ENCODE data around the gene ITPR2.
A peak's percentile ranks its signal among the peaks of the same experiment; 100 is the strongest.
"Not testable (repeated sequence)": the region's sequence is repeated elsewhere in the genome, so short reads cannot be mapped to it uniquely, and the experiment has no call there.

Gene ITPR2

DNA sequence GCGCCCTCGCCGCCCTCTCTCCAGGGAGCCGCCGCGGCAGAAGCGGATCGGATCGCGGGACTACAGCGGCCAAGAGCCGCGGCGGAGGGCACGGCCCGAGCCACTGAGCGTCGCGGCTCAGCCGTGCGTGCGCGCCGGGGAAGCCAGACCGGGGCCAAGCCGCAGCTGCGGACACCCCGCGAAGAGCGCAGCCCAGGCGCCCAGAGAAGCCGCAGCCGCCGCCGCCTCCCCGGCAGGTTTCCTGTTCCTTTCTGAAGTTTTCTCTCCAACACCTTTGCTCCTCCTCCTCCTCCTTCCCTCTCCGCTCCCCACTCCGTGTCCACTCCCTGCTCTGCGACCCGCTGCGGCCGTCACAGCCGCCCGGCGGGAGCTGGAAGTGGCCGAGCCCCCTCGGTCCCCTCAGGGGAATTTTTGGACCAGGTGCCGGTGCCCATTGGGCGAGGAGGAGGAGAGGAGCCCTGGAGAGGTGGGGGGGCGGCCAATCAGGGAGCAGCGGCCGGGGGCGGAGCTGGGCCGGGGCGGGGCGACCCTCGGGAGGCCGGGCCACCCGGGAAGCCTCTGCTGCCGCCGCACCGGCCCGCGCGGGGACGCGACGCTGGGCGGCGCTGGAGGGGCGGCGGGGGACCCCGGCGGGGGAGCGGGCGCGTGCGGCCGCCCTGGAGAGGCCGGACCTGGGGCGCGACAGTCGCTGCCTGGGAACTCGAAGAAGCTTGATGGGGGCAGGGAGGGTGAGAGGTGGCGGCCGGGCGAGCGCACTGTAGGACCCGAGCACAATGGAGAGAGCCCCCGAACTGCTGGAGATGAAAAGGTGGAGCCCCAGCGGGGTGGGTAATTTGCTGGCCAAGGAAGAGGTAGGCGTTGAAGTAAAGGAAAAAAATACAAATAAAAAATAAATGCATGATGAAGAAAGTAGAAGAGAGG is at the start of gene ITPR2:
Gene ITPR2, minus strand, starts transcription at position 373 of the 921 bp plus-strand sequence. CDS start 413 bp downstream, outside the sequence.
- peak; percentile 94 for DNase-seq (ENCODE audit: low spot score)

DNA sequence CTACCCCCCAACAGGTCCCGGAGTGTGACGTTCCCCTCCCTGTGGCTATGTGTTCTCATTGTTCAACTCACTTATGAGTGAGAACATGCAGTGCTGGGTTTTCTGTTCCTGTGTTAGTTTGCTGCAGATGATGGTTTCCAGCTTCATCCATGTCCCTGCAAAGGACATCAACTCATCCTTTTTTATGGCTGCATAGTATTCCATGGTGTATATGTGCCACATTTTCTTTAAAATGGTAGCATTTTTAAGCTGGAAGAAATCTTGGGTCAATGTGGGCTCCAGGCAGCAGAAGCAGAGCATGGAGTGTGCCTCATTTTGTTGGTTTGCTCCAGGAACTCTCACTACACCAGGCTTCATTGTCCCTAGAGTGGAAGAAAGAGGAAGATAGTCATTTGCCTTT is 47.6 kb upstream of the ITPR2 start:
- DNase-seq (ENCODE audit: low spot score) = no peak

DNA sequence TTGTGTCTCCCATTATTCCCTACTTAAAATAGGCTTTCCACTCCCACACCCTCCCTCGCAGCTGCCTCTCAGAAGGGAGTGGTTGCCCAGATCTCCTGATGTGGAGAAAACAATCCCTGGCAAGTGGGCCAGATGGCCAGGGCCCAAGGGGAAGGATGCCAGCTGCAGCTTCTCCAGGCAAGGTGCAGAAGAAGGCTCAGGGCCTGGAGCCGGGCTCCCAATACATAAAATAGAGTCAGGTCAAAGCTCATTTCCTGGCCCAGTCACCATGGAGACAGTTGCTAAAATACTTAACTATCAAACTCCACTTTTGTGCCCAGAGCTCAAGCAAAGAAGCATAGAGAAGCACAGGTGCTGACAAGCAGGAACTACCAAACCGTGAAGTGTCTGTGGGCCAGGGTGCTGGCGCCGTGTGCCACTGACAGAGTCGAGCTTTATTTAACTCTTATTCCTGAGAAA is 45.7 kb upstream of the ITPR2 start:
- DNase-seq (ENCODE audit: low spot score) = peak; percentile 40

DNA sequence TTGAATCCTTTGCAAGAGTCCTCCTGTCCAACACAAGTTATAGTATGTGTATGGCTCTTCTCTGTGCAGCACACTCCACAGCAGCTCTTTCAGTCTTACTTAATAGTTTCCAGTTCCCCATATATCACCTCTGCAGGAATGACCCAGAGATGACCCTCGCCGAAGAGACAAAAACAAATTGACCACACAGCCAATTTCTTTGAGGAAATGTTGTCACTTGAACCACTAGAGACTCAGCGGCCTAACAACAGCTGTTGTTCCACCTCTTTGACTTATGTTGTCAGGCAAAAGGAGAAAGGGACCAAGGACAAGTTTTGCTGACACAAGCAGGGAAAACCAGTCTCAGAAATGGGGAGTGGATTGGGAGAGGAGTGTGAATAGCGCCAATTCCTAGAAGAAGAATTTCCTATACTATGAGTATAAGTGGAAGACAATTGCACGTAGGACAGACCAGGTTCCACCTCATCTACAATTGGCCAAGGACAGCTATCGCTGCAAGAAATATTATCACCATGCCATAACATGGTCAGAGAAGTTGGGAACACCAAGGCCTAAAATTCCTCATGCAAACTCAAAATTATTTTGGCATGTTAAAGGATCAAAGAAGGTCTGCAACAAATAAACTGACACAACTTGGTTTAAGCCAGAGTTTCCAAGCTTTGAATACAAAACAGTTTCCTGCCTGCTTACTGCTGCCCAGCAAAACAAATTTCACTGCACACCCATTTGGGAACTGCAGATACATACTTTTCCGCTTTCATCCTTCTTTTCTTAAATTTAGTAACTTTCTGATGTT is 41.7 kb upstream of the ITPR2 start:
- no peak for DNase-seq (ENCODE audit: low spot score)

DNA sequence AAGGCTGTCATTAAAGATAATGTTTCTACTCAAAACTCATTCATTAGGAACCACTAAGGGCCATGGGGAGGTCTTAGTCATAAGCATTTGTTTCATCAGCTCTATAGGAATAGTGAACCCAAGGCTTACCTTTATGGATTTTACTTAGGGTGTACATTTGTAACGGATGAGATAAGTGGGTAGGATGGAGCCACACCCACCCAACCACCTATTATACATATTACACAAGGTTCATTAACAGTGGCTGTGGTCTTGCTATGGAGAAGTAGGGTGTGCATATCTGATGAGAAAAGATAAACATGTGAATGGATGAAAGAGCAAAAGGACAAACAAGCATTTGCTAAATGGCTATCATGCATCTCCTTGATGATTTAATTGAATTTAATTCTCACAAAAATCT is 39.6 kb upstream of the ITPR2 start:
- DNase-seq (ENCODE audit: low spot score) = no peak

DNA sequence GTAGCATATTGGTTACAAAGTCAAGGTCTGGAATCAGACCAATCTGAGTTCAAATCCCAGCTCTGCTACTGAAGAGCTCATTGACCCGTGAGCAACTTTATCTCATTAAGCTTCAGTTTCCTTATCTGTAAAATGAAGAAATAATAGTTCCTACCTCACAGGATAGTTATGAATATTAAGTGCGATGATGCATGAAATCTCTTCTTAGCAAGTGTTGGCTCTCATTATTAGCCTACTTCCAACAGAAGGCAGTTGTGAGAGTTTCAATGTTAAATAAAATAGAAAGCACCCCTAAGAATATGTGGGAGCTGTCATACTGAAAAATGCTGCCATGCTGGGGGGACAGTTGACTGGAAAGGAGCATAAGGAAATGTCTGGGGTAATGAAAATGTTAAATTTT is 39.0 kb upstream of the ITPR2 start:
- no peak for DNase-seq (ENCODE audit: low spot score)

DNA sequence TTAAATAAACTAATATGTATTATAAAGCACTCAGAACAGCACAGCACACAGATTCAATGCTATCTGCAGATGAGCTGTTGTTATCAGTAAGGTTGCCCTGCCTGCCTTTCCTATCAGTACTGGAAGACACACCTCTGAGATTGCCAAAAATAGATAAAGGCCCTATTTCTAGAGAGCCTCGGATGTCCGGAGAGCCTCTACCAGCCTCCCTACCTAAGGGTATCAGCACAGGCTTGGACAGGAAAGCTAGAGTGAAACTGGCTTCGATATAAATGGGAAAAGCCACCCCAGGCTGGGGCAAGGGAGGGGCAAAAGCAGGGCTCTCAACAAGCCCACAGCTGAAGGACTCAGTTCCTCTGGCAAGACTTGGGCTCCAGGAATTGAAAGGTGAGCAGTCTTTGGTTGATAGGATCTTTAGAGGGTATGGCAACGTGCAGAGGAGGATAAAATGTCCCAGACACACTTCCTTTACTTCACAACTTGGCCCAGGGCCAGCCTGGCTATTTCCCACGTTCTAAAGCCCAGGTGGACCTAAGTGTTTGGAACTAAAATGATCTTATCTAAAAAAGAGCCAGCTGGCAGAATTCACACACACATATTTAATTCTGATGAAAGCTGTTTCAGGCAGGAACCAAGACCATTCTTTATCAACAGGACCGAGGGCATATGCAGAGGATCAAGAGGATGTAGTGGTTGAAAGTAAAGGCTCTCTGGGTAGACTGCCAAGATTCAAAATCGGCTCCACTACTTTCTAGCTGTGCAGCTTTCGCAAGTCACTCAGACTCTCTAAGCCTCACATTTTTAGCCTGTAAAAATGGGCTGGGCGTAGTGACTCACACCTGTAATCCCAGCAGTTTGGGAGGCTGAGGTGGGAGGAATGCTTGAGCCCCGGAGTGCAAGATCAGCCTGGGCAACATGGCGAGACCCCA is 37.8 kb upstream of the ITPR2 start:
- no peak for DNase-seq (ENCODE audit: low spot score)

DNA sequence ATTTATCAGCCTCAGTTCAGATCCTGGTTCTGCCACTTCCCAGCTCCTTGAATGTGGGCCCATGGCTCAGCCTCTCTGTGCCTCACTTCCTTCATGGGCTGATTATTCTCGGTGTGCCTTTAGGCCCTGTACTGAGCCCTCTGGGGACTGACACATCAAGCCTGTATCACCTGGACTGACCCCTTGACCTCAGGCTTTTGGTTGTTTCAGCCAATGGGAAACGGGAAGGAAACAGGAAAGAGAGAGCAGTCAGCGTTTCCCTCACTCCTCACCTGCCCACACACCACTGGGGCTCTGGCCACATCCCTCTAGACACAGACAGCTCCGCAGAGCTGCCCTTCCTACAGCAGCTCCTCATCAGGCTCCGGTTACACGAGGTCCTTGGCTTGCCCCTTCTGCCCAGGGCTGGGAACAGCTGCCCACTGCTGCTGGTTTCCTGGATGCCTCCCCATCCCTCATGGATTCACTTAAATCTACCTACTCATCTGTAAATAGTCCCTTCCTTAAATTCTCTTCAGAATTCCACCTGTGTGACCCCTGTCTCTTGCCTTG is 37.0 kb upstream of the ITPR2 start:
- DNase-seq (ENCODE audit: low spot score) = no peak

DNA sequence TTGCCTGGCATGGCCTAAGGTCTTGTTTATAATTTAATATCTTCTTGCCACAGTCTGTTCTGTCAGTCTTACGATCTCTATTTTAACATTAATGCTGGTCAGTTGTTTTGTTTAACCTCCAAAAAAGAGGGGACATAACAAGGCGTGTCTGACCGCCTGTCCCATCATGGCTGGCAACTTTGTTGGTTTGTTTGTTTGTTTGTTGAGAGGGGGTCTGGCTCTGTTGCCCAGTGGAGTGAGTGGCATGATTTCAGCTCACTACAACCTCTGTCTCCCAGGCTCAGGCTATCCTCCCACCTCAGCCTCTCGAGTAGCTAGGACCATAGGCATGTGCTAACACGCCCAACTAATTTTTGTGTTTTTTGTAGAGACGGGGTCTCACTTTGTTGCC is 36.1 kb upstream of the ITPR2 start:
- DNase-seq (ENCODE audit: low spot score) = no peak

DNA sequence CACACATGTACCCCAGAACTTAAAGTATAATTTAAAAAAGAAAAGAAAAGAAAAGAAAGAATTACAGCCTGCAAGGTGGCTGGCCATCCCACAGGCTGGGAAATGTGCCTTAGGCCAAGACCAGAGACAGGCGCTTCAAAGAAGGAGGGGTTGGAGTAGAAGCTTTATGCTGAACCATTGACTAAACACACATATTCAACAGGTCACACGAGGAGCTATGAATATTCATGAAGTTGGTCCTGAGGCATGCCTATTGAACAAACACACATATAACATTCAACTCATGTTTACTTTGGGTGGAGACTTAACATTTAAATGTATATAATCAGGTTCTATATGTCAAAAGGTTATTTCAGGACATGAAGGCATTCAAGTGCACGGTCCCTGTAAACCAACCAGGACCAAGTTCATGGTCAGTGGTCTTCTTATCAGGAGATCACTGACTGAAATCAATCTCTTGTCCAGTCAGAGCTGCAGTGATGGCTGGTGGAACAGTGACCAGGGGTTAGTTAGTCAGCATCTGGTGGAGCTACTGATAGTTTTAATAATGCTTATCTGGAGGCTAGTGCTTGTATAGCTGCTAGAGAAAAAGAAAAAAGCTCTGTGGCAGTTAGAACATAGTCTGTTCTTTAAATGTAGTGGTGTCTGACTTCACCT is 35.6 kb upstream of the ITPR2 start:
- DNase-seq (ENCODE audit: low spot score) = no peak

DNA sequence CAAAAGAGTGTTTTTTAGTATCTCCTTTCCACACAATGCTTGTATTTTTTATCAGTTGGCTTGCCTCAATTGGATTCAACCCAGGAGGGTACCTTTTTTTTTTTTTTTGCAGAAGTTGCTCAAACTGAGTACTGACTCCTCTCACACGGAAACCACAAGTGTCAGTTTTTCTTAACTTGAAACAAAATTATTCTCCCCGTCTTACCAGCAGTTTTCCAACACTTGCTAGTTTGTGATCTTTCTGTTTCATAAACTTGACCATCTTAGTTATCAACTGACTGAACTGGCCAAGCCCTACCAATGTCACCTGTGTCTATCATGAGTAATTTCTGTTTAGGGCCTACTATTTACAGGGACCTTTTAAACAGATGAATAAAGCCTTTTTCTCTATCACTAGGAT is 34.1 kb upstream of the ITPR2 start:
- DNase-seq (ENCODE audit: low spot score) = no peak

DNA sequence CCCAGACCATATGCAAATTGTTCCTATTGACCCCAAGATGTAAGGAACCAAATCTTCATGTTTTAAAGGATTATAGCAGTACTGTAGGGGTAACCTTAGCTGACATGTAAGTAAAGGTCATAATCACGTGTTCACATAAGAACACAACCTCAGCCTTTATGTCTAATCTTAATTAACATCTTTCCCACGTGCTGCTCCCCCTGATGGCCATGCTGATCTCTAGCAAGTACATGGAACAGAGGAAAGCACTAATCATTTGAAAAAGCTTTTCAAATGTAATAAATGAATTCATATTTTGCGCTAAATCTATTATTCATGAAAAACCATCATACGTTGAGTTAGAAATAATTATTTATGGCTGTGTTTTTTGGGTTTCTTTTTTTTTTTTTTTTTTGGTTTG is 30.5 kb upstream of the ITPR2 start:
- DNase-seq (ENCODE audit: low spot score) = no peak

DNA sequence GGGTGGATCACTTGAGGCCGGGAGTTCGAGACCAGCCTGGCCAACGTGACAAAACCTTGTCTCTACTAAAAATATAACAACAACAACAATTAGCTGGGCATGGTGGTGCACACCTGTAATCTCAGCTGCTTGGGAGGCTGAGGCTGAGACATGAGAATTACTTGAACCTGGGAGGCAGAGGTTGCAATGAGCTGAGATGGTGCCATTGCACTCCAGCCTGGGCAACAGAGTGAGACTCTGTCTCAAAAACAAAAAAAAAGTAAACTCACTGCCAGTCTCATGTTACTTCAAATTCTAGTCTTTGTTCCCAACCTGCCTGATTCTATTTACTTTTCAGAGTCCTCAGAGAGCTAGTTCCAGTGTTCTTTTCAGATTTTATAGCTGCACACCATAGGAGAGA is 29.8 kb upstream of the ITPR2 start:
- DNase-seq (ENCODE audit: low spot score) = not testable (repeated sequence)

DNA sequence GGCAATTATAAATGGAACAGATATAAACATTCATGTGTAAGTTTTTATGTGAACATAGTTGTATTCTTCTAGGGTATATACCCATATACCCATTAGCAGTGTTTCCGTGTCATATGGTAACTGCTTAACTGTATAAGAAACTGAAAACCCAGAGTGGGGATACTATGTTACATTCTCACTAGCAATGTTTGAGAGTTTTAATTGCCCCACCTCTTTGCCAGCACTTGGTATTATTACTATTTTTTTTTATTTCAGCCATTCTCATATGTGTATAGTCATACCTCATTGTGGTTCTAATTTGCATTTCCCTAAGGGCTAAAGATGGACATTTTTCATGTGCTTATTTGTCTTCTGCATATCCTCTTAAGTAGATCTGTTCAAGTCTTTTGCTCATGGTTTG is 28.7 kb upstream of the ITPR2 start:
- no peak for DNase-seq (ENCODE audit: low spot score)

DNA sequence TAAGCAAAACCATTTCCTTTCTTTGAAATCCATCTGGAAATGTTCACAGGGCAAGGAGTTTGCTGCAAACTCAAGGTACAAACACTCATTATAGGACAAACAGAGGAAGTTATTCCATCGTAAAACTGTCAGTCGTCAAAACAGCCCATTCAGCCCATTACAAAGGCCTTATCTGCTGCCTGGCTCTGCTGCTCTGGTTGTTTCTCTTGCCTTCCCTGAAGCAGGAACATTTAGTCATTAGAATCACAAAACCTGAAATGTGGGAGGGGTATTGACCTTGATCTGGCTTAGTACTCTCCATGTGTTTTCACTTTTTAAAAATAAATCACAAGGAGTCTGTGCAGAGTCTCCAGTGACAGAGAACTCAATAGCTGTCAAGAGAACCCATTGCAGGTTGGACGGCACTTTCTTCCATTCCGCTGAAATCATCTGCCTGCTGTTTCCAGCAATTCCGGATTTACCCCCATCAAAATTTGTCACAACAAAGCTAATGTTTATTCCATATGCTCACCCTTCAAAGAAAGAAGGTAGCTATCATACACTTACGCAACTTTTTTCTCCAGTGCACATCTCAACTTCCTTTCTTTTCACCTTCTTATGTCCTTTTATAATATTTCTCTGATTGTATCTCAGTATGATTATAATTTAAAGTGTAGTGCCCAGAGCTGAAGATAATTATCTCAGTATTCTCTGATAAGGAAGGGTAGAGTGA is 24.6 kb upstream of the ITPR2 start:
- no peak for DNase-seq (ENCODE audit: low spot score)

DNA sequence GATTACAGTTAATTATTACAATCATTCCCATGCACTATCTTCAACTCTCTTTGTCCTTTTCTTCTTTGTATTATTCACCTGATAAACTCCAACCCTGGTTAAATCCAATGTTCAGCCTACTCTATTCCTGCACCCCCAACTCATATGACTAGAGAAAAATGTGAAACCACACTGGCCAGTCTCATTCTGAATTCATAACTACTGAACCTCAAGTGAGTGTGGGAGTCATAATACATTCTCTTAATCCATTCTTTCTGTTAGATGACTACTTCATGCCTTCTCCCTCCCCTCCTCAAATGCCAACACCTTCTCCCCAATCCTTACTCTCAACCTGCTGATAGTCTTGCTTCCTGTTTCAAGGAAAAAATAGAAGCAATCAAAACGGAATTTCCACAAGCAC is 22.3 kb upstream of the ITPR2 start:
- DNase-seq (ENCODE audit: low spot score) = no peak

DNA sequence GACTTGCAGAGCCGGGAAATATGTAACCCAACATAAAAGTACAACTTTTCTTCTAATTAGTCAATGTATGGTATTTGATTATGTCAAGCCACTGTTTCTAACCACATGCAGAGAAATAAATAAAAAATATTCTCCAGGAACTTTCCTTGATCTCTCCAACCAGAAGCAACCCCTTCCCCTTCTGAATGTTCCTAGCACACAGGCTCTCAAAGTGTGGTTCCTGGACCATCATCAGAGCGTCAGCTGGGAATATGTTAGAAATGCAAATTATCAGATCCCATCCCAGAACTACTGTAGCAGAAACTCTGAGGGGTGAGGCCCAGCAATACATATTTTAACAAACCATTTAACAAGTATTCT is 21.0 kb upstream of the ITPR2 start:
- DNase-seq (ENCODE audit: low spot score) = no peak

DNA sequence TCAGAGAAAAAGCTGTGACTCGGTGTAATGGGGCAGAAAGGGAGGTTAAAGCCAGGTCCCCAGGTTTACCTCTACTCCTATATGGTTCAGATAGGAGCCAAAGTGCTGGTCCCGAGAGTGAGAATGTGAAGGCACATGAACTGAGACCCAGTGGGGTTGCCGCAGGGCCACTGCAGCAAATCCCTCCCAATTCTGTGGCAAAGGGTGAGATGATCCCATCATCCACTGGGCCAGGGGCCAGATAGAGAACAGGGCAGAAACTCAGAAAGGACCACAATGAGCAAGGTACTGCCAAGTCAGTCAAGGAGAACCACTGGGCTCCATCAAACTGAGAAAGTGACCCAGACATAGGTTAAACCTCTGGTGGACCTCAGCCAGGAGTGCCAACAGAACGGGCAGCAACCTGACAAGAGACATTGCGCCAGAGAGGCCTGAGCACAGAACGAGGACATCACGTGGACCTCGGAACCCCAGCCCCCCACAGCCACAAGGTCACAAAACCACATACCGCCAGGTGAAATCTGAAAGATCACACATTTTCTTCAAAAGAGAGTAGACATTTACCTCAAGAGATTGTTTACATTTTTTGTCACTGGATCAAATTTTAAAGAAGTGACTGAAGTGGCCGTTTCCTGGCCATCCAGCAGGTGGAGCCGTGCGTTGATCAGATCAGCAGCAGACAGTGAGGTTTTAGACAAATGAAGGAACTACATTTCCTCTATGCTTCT is 20.5 kb upstream of the ITPR2 start:
- DNase-seq (ENCODE audit: low spot score) = peak; percentile 87

DNA sequence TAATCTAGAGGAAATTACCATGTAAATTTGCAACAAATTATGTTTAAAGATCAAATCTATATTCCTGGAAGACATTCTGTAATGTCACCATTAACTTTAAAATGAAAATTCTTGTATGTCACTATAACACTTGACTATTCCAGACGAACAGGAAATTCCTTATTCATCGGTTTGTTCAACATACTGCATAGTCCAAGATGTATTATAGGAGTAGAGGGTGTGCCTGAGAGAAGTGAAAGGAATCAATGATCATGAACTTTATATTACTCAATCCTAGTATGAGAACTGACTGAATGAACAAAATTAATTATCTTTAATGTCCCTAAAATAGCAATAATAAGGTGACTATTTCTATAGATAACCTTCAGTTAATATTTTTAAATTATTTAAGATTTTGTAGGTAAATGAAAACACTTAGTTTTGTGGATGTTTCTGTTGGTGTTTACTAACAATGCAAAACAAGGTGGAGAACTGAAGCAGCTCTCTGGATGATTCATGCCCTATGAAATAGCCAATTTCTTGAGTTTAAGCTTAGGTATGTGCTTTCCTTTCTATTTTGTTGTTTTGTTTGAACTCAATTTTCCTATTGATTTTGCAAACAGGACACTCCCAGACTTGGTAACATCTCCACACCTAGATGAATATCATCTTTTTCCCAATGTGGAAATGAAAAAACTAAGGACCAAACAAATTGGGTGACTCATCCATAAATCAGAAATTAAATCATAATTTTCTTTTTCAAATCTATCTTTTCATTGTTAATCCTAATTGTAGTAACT is 18.2 kb upstream of the ITPR2 start:
- DNase-seq (ENCODE audit: low spot score) = no peak

Data from Ammon's horn (tissue), 1 donor.